ENCODE measurements around the gene NDE1.

- no peak for TF ChIP-seq CTCF (conservative IDR thresholded peaks at IDR 0.05; ENCODE audit: low read length)
- no peak for TF ChIP-seq EZH2phosphoT487 (IDR thresholded peaks at IDR 0.05; ENCODE audit: borderline replicate concordance, low read depth, low read length)
These were observed 41.0 kb downstream of the NDE1 start for GRCh38 chr16:15691046-15691445.

Measured in OCI-LY7 (cell line).